GM12874 (cell line): ENCODE data around the gene ITPK1.

Experiments used
- TF ChIP-seq, protein P1 (sequence below): IDR thresholded peaks from 2 replicates; pipeline ENCODE4 v1.5.1; 2011; ENCODE audit warnings: low read depth, mild to moderate bottlenecking, control low read depth, low read length, moderate library complexity; ENCODE audit not compliant: insufficient read depth

The ITPK1 gene

GRCh38 chr14:93032421-93032936 lies 83.2 kb downstream of the ITPK1 start:
- TF ChIP-seq, protein P1, sequence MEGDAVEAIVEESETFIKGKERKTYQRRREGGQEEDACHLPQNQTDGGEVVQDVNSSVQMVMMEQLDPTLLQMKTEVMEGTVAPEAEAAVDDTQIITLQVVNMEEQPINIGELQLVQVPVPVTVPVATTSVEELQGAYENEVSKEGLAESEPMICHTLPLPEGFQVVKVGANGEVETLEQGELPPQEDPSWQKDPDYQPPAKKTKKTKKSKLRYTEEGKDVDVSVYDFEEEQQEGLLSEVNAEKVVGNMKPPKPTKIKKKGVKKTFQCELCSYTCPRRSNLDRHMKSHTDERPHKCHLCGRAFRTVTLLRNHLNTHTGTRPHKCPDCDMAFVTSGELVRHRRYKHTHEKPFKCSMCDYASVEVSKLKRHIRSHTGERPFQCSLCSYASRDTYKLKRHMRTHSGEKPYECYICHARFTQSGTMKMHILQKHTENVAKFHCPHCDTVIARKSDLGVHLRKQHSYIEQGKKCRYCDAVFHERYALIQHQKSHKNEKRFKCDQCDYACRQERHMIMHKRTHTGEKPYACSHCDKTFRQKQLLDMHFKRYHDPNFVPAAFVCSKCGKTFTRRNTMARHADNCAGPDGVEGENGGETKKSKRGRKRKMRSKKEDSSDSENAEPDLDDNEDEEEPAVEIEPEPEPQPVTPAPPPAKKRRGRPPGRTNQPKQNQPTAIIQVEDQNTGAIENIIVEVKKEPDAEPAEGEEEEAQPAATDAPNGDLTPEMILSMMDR = no peak

DNA sequence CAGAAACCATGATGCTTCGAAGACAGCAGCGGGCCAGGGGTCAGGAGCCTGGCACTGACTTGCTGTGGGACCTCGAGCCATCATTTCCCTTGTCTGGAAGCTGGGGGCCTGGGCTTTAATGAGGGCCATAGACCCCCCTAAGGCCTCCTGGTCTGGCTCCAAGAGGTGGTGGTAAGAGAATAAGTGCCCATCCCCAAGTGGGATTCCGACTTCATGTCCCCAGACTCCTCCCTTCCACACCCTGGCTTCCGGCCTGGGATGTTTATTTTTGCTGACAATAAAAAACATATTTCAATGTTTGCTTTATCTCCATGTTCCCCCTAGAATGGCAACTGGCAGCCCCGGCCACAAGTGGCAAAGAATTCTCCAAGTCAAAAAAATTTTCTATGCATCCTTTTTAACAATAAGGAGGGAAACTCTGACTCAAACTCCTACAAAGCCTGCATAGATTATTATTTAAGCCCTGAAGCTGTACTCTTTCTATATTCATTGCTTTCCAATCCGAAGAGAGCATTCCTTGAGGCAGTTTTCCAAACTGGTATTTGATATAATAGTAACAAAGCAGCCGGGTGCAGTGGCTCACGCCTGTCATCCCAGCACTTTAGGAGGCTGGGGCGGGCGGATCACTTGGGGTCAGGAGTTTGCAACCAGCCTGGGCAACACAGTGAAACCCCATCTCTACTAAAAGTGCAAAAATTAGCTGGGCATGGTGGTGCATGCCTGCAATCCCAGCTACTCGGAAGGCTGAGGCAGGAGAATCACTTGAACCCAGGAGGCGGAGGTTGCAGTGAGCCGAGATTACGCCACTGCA lies 84.0 kb downstream of the ITPK1 start:
- TF ChIP-seq, protein P1 = no peak

DNA sequence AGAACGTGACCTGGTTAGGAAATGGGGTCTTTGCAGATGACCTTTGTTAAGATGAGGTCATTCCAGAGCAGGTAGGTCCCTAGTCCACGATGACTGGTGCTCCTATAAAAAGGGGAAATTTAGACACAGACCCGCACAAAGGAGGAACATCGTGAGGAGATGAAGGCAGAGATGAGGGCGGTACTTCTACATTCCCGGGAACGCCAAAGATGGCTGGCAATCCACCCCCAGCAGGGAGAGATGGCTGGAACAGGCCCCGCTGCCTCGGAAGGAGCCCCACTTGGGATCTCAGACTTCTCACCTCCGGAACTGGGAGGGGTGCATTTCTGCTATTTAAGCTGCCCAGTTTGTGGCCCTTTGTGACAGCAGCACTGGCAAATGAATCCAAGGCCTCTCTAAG lies 85.0 kb downstream of the ITPK1 start:
- TF ChIP-seq, protein P1 = no peak

DNA sequence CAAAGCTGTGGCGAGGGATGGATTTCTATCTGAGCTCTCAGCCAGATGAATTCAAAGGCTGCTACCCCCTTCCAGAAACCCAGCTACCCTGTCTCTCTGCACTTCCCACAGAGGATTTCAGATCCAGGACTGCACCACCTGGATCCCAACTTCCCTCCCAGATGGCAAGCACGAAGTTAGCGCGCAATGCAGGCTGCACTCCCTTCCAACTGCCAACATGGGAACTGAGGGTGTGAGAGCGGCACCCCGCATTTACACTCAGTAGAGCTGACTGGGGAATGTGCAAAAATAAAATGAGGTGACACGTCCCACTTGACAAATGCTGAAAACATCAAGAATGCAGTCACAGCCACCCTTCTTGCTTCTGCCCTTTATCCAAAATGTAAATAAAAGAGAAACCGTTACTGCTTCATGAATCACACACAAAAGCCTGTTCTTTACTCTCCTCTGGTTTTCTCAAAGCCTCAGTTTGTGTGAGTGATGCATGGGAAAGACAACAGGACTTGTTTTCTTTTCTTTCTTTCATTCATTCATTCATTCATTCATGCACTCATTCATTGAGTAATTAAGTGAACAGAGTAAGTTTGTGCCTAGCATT lies 85.7 kb downstream of the ITPK1 start:
- TF ChIP-seq, protein P1 = no peak

GRCh38 chr14:93029417-93029816 lies 86.3 kb downstream of the ITPK1 start:
- TF ChIP-seq, protein P1 = no peak

DNA sequence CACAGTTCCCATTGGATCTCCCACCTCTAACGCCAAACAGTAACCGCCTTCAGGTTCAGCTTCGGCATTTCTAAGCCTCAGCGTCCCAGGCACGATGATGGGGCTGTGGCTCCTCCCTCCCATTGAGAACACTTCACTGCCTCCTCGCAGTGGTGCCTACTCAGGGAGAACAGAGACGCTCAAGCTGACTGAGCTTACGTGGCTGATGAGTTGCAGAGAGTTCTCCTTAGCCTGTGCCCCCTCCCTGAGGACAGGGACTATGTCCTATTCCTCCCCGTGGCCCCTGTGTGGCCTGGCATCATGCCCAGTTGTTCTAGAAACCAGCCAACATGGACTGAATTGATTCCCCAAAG lies 87.0 kb downstream of the ITPK1 start:
- TF ChIP-seq, protein P1 = no peak

DNA sequence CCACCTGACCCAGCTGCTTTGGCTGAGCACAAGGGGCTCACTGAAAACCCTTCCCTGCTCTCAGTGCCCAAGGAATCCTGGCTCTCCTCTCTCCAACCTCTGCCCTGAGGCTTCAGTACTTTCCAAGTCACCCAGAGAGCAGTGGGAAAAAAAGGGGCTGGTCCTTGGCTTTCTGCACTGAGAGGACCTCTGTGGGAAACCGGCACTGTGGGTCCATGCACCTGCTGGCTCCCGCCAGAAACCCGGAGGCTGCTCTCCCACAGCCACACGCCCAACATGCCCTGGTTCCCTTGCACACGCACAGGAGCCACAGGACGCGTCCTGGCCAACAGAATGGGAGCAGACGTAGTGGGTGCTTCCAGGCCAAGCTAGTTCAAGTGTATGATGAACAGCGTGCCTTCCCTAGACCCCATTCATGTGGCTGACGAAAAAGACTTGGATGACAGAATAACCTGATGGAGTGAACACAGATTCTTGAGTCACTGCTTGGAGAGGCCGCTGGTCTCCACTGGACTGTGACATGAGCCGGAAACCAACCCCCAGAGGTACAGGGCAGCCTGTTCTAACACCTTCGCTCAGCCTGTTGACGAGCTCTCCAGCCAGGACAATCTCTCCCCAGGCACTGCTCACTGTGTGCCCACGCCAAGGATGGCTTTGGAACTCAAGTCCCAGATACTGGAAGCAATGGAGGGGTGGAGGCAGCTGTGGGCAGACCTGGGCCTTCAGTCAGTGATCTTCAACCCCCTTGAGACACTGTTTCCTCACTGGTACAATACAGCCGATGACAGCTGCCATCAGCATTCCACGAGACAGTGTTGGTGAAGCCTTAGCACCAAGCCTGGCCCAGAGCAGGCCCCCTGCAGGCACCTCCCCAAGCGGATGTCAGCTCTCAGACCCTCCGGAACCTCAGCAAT lies 87.7 kb downstream of the ITPK1 start:
- TF ChIP-seq, protein P1 = no peak
